ENCODE data around the gene CERKL.

Gene CERKL

DNA sequence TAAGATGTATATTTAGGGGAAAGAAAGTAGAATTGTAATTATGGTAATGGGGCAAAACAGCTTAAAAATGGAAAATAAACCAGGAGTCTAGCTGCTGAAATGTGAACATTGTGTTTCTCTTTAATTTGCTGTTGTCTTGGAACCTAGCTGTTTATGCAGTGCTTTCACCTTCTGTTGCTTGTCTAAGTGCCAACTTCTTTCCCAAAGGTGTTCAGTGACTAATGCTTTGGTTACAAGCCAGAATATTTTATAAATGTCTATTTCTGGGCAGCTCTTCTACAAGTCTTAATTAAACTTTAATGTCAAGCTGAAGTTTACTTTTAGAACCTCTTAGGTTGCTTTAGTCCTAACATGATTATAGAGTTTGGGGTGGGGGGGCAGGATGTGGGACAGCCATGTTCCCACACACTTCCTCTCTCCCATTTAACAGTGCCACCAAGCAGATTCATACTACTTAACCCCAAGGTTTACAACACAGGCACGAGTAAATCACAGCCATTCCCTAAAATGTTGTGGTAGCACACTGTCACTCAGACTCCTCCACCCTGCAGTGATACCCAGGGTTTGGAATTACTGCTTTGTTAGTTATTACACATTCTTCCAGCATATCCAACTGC is 139.1 kb downstream of the CERKL start:
- DNase-seq (ENCODE audit: low read depth) = no peak

DNA sequence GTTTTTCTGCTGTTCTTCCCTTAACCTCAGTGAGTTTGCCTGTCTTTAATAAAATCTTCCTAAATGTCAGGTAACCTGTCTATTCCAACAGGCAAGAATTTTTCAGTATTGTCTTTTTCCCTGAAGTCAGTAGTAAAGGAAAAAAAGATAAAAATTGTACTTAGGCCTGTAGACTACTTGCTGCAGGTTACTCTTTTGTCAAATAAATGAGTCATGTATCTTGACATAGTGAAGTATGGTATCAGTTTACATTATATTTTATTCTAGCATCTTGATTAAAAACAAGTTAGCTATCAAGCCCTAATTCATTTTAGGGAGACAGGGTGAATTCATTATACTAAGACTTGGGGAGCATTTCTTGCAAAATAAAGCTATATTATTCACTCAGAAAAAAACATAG is 139.9 kb downstream of the CERKL start:
- no peak for DNase-seq (ENCODE audit: low read depth)

GRCh38 chr2:181515719-181516118 is 141.2 kb downstream of the CERKL start:
- DNase-seq (ENCODE audit: low read depth) = no peak

DNA sequence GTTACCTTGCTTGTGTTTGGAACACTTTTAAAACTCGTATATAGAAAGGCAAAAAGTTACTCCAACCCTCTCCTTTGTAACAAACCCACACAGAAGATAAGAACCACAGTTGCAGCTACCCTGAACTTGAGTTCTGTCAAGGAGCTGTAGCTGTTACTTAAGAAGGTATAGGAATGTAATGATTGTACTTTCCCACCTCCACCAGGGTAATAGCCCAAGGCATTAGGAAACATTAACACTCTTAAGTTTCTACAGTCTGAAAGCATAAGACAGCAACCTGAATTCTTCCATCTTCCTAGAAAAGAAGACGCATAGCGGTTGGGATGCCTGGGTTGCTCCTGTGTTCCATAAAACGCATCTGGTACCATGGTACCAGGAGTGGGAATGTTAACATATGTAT is 156.7 kb downstream of the CERKL start:
- no peak for DNase-seq (ENCODE audit: low read depth)

DNA sequence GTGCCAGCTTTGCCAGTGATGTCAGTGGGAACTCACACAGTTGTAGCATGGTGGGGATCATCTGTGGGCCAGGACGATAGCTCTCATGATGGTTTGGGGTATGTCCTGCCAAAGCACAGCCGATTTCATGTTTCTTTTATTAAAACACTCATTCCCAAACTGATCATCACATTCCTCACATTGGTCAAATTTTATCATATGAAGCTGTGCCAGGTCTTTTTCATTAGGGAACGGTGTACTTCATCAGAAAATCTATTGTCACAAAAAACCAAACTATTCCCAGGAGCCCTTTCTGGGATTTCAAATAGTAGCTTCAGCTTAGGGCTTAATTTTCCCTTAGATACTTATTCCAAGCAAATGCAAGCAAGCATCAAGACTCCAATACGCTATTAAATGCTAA is 157.7 kb downstream of the CERKL start:
- DNase-seq (ENCODE audit: low read depth) = no peak
